ENCODE results near the gene KLF15.

KLF15 gene

GRCh38 chr3:126389112-126389793, 32.0 kb upstream of the KLF15 start:
- H3K27ac ChIP-seq (ENCODE audit: low read depth, low read length), result peak overlapping the region; percentile 21; the same call in 1 of the 2 replicates
- H3K27me3 ChIP-seq (ENCODE audit: insufficient read depth, low read length), result peaks cover 51% of the 10 kb centered on the region
- H3K4me3 ChIP-seq (ENCODE audit: low read depth, low read length), result peak overlapping the region; percentile 80
- no peaks in the 10 kb centered on the region for H3K4me1 ChIP-seq (ENCODE audit: control insufficient read depth, insufficient read depth, low read length, unreplicated experiment)
- H2AFZ ChIP-seq (ENCODE audit: low read length, unreplicated experiment), result peak overlapping the region; percentile 99
- no peaks in the 10 kb centered on the region for H3K36me3 ChIP-seq (ENCODE audit: insufficient read depth, low read length)
- H3K79me2 ChIP-seq (ENCODE audit: control insufficient read depth, insufficient read depth, low read length, unreplicated experiment), result no peaks in the 10 kb centered on the region

GRCh38 chr3:126381966-126382365, 24.8 kb upstream of the KLF15 start:
- Histone ChIP-seq H3K36me3 (ENCODE audit: insufficient read depth, low read length) (no peaks in the 10 kb centered on the region), H3K4me1 (ENCODE audit: control insufficient read depth, insufficient read depth, low read length, unreplicated experiment) (no peaks in the 10 kb centered on the region), H3K27ac (ENCODE audit: low read depth, low read length) (no peak overlapping the region), H3K27me3 (ENCODE audit: insufficient read depth, low read length) (0 out of 2 replicates have a peak, but pooled peaks cover 8% of the 10 kb centered on the region), H3K4me3 (ENCODE audit: low read depth, low read length) (no peak overlapping the region), H3K79me2 (ENCODE audit: control insufficient read depth, insufficient read depth, low read length, unreplicated experiment) (no peaks in the 10 kb centered on the region), H2AFZ (ENCODE audit: low read length, unreplicated experiment) (no peak overlapping the region)

GRCh38 chr3:126380011-126380768, 23.0 kb upstream of the KLF15 start:
- H3K36me3 ChIP-seq (ENCODE audit: insufficient read depth, low read length), result no peaks in the 10 kb centered on the region
- no peak overlapping the region for H2AFZ ChIP-seq (ENCODE audit: low read length, unreplicated experiment)
- no peaks in the 10 kb centered on the region for H3K4me1 ChIP-seq (ENCODE audit: control insufficient read depth, insufficient read depth, low read length, unreplicated experiment)
- no peak overlapping the region for H3K4me3 ChIP-seq (ENCODE audit: low read depth, low read length)
- H3K79me2 ChIP-seq (ENCODE audit: control insufficient read depth, insufficient read depth, low read length, unreplicated experiment), result no peaks in the 10 kb centered on the region
- H3K27ac ChIP-seq (ENCODE audit: low read depth, low read length), result no peak overlapping the region
- H3K27me3 ChIP-seq (ENCODE audit: insufficient read depth, low read length), result 0 out of 2 replicates have a peak, but pooled peaks cover 5% of the 10 kb centered on the region

- no peaks in the 10 kb centered on the region for H3K4me1 ChIP-seq (ENCODE audit: control insufficient read depth, insufficient read depth, low read length, unreplicated experiment)
- 0 out of 2 replicates have a peak, but pooled peaks cover 3% of the 10 kb centered on the region for H3K27me3 ChIP-seq (ENCODE audit: insufficient read depth, low read length)
- H3K4me3 ChIP-seq (ENCODE audit: low read depth, low read length), result no peak overlapping the region
- H3K27ac ChIP-seq (ENCODE audit: low read depth, low read length), result no peak overlapping the region
- no peaks in the 10 kb centered on the region for H3K79me2 ChIP-seq (ENCODE audit: control insufficient read depth, insufficient read depth, low read length, unreplicated experiment)
- no peak overlapping the region for H2AFZ ChIP-seq (ENCODE audit: low read length, unreplicated experiment)
- H3K36me3 ChIP-seq (ENCODE audit: insufficient read depth, low read length), result no peaks in the 10 kb centered on the region
These were observed 21.1 kb upstream of the KLF15 start for GRCh38 chr3:126378341-126378751.

GRCh38 chr3:126377211-126377610, 20.0 kb upstream of the KLF15 start:
- Histone ChIP-seq H3K36me3 (ENCODE audit: insufficient read depth, low read length) (no peaks in the 10 kb centered on the region), H3K27me3 (ENCODE audit: insufficient read depth, low read length) (0 out of 2 replicates have a peak, but pooled peaks cover 3% of the 10 kb centered on the region), H3K27ac (ENCODE audit: low read depth, low read length) (no peak overlapping the region), H3K4me1 (ENCODE audit: control insufficient read depth, insufficient read depth, low read length, unreplicated experiment) (no peaks in the 10 kb centered on the region), H3K79me2 (ENCODE audit: control insufficient read depth, insufficient read depth, low read length, unreplicated experiment) (no peaks in the 10 kb centered on the region), H2AFZ (ENCODE audit: low read length, unreplicated experiment) (no peak overlapping the region), H3K4me3 (ENCODE audit: low read depth, low read length) (no peak overlapping the region)

GRCh38 chr3:126376444-126376843, 19.2 kb upstream of the KLF15 start:
- Histone ChIP-seq H3K4me3 (ENCODE audit: low read depth, low read length) (no peak overlapping the region), H3K27me3 (ENCODE audit: insufficient read depth, low read length) (0 out of 2 replicates have a peak, but pooled peaks cover 3% of the 10 kb centered on the region), H2AFZ (ENCODE audit: low read length, unreplicated experiment) (no peak overlapping the region), H3K27ac (ENCODE audit: low read depth, low read length) (no peak overlapping the region), H3K36me3 (ENCODE audit: insufficient read depth, low read length) (no peaks in the 10 kb centered on the region), H3K79me2 (ENCODE audit: control insufficient read depth, insufficient read depth, low read length, unreplicated experiment) (no peaks in the 10 kb centered on the region), H3K4me1 (ENCODE audit: control insufficient read depth, insufficient read depth, low read length, unreplicated experiment) (no peaks in the 10 kb centered on the region)

GRCh38 chr3:126375835-126376331, 18.7 kb upstream of the KLF15 start:
- Histone ChIP-seq H3K79me2 (ENCODE audit: control insufficient read depth, insufficient read depth, low read length, unreplicated experiment) (no peaks in the 10 kb centered on the region), H3K27ac (ENCODE audit: low read depth, low read length) (no peak overlapping the region), H3K36me3 (ENCODE audit: insufficient read depth, low read length) (no peaks in the 10 kb centered on the region), H3K4me1 (ENCODE audit: control insufficient read depth, insufficient read depth, low read length, unreplicated experiment) (no peaks in the 10 kb centered on the region), H3K27me3 (ENCODE audit: insufficient read depth, low read length) (no peaks in the 10 kb centered on the region), H3K4me3 (ENCODE audit: low read depth, low read length) (no peak overlapping the region), H2AFZ (ENCODE audit: low read length, unreplicated experiment) (no peak overlapping the region)

- no peaks in the 10 kb centered on the region for H3K4me1 ChIP-seq (ENCODE audit: control insufficient read depth, insufficient read depth, low read length, unreplicated experiment)
- H3K27me3 ChIP-seq (ENCODE audit: insufficient read depth, low read length), result no peaks in the 10 kb centered on the region
- H3K27ac ChIP-seq (ENCODE audit: low read depth, low read length), result no peak overlapping the region
- H3K36me3 ChIP-seq (ENCODE audit: insufficient read depth, low read length), result no peaks in the 10 kb centered on the region
- H3K4me3 ChIP-seq (ENCODE audit: low read depth, low read length), result no peak overlapping the region
- H2AFZ ChIP-seq (ENCODE audit: low read length, unreplicated experiment), result no peak overlapping the region
- no peaks in the 10 kb centered on the region for H3K79me2 ChIP-seq (ENCODE audit: control insufficient read depth, insufficient read depth, low read length, unreplicated experiment)
These were observed 16.7 kb upstream of the KLF15 start for GRCh38 chr3:126373682-126374601.

GRCh38 chr3:126373146-126373613, 16.0 kb upstream of the KLF15 start:
- no peaks in the 10 kb centered on the region for H3K79me2 ChIP-seq (ENCODE audit: control insufficient read depth, insufficient read depth, low read length, unreplicated experiment)
- no peak overlapping the region for H2AFZ ChIP-seq (ENCODE audit: low read length, unreplicated experiment)
- H3K27ac ChIP-seq (ENCODE audit: low read depth, low read length), result no peak overlapping the region
- no peak overlapping the region for H3K4me3 ChIP-seq (ENCODE audit: low read depth, low read length)
- no peaks in the 10 kb centered on the region for H3K27me3 ChIP-seq (ENCODE audit: insufficient read depth, low read length)
- no peaks in the 10 kb centered on the region for H3K36me3 ChIP-seq (ENCODE audit: insufficient read depth, low read length)
- no peaks in the 10 kb centered on the region for H3K4me1 ChIP-seq (ENCODE audit: control insufficient read depth, insufficient read depth, low read length, unreplicated experiment)

Measured in ACC112 (cell line).